Breast epithelium (tissue), 3 donors: ENCODE data around the gene FLACC1.

ENCODE experiments used
- CTCF ChIP-seq, 3 donors: fragments of 450-650 bp; IDR thresholded peaks; one replicate each; pipeline ENCODE4 v1.5.1; 2016 to 2017; ENCODE audit warnings: antibody characterized with exemption in 3 of 3, mild to moderate bottlenecking in 3 of 3, moderate library complexity in 3 of 3
- POLR2A ChIP-seq: fragments of 450-650 bp; IDR thresholded peaks from one replicate; pipeline ENCODE4 v1.6.1; 2016; ENCODE audit warnings: antibody characterized with exemption, mild to moderate bottlenecking, moderate library complexity
- POLR2AphosphoS5 ChIP-seq, 3 donors: sonication (generic); formaldehyde crosslinking; IDR thresholded peaks; one replicate each; pipeline ENCODE4 v1.6.1; 2017; ENCODE audit warnings: antibody characterized with exemption in 3 of 3

DNA sequence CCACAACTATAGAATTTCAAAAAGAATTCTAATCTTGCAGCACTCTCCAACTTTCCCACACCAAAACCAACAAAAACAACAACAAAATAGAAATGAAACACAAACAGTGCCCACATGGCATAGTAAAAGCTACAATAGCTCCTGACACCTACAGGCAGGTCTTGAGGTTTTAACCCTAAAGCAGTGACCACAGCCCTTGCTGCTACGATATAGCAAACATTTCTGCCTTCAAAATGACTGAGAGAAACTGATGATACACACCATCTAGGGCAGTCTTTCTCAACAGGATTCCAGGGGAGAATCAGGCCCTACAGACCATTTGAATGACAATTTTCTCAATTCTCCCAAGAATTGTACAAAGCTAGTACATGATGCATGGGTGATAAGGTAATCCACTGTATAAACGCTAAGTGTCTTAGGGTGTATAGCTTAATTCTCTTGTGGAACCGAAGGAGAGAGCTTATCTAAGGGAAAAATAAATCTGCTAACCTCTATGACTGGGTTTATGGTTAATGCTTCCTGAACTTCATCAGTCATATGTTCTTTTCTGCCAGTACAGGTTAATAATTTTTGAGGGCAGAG is 47.6 kb upstream of the FLACC1 start:
- TF ChIP-seq CTCF (IDR thresholded peaks at IDR 0.05) (no peak), POLR2A (no peak), POLR2AphosphoS5 (IDR thresholded peaks at IDR 0.05) (no peak)
